Measurements from ENCODE around the gene ARRDC2. TPM values are rescaled to one million over a fixed set of nuclear protein-coding genes. Genes with fewer than 3 reads are reported as not detected.

Gene ARRDC2
- polyA plus RNA-seq, 3 donors: 13.8 to 99.8 (median 23.9) TPM

DNA sequence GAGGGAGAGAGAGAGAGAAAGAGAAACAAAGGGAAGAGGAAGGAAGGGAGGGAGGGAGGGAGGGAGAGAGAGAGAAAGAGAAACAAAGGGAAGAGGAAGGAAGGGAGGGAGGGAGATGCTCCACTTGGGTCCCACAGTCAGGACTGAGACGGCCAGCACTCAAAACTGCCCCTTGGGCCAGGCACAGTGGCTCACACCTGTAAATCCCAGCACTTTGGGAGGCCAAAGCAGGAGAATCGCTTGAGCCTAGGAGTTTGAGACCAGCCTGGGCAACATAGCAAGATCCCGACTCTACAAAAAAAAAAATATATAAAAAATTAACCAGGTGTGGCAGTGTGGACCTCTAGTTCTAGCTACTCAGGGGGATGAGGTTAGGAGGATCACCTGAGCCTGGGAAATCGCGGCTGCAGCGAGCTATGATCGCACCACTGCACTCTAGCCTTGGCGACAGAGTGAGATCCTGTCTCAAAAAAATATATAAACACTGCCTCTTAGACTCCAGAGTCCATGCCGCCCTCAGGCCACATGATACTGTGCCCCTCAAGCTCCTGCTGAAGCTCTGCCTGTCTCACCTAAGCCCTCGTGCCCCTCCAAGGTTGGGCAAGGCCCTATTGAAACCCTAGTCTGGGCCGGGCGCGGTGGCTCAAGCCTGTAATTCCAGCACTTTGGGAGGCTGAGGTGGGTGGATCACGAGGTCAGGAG, 8.4 kb downstream of the ARRDC2 start:
- H3K4me1 ChIP-seq (ENCODE audit: control insufficient read depth in 1 of 2, insufficient read depth in 2 of 2, low read length in 2 of 2): peaks cover 52 to 58% of the 10 kb centered on the region in 2 donors
- Mint-ChIP-seq H3K27ac (peak overlapping the region in 3 of 7 donors; percentile 14 to 92 (median 40)), H3K36me3 (peaks cover 41 to 44% of the 10 kb centered on the region in 2 donors), H3K4me1 (peaks cover 64% of the 10 kb centered on the region), H3K27me3 (ENCODE audit: low read depth in 3 of 3) (peaks cover 0 to 6% (median 1%) of the 10 kb centered on the region in 3 donors), H3K9me3 (peaks cover 0 to 2% (median 0%) of the 10 kb centered on the region in 7 donors), H3K4me3 (no peak overlapping the region)
- no peaks in the 10 kb centered on the region for H3K79me2 ChIP-seq (ENCODE audit: insufficient read depth, low read length)
- H3K36me3 ChIP-seq (replicated peaks in 1 of 2; ENCODE audit: control insufficient read depth in 1 of 2, insufficient read depth in 2 of 2, low read length in 2 of 2): peaks cover 35 to 44% of the 10 kb centered on the region in 2 donors
- no peak overlapping the region for H3K9ac ChIP-seq (ENCODE audit: insufficient read depth, low read length, poor library complexity, severe bottlenecking)
- no peak overlapping the region for H3K4me3 ChIP-seq (replicated peaks in 1 of 3; ENCODE audit: low read depth in 2 of 3, low read length in 3 of 3)
- H3K27me3 ChIP-seq (ENCODE audit: control insufficient read depth in 2 of 2, insufficient read depth in 2 of 2, low read length in 2 of 2): no peaks in the 10 kb centered on the region
- intact Hi-C loops (cut with micrococcal nuclease): no loop called here
- H3K9me3 ChIP-seq (replicated peaks in 1 of 2; ENCODE audit: control insufficient read depth in 1 of 2, insufficient read depth in 1 of 2, low read length in 2 of 2): no peaks in the 10 kb centered on the region
- H4K20me1 ChIP-seq (ENCODE audit: insufficient read depth, low read length): peaks cover 19% of the 10 kb centered on the region
- no peak for DNase-seq
- WGBS (ENCODE audit: insufficient coverage): 73% methylated on average over 5 of the region's 14 CpGs
- TF ChIP-seq, protein P1, sequence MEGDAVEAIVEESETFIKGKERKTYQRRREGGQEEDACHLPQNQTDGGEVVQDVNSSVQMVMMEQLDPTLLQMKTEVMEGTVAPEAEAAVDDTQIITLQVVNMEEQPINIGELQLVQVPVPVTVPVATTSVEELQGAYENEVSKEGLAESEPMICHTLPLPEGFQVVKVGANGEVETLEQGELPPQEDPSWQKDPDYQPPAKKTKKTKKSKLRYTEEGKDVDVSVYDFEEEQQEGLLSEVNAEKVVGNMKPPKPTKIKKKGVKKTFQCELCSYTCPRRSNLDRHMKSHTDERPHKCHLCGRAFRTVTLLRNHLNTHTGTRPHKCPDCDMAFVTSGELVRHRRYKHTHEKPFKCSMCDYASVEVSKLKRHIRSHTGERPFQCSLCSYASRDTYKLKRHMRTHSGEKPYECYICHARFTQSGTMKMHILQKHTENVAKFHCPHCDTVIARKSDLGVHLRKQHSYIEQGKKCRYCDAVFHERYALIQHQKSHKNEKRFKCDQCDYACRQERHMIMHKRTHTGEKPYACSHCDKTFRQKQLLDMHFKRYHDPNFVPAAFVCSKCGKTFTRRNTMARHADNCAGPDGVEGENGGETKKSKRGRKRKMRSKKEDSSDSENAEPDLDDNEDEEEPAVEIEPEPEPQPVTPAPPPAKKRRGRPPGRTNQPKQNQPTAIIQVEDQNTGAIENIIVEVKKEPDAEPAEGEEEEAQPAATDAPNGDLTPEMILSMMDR (IDR thresholded peaks at IDR 0.05): no peak
- no peak overlapping the region for H2AFZ ChIP-seq (ENCODE audit: insufficient read depth, low read depth, low read length, poor library complexity, severe bottlenecking)
- no peak overlapping the region for H3K4me2 ChIP-seq (replicated peaks; ENCODE audit: extremely low read depth, low read length, poor library complexity, severe bottlenecking)
- no peak overlapping the region for H3K27ac ChIP-seq (ENCODE audit: low read depth in 1 of 2, low read length in 2 of 2)

- H3K27me3 Mint-ChIP-seq (ENCODE audit: low read depth in 3 of 3): peaks cover 0 to 6% (median 4%) of the 10 kb centered on the region in 3 donors
- Histone ChIP-seq H3K9me3 (replicated peaks in 1 of 2; ENCODE audit: control insufficient read depth in 1 of 2, insufficient read depth in 1 of 2, low read length in 2 of 2) (peaks cover 0 to 4% of the 10 kb centered on the region in 2 donors), H4K20me1 (ENCODE audit: insufficient read depth, low read length) (peaks cover 16% of the 10 kb centered on the region), H3K4me3 (replicated peaks in 1 of 3; ENCODE audit: low read depth in 2 of 3, low read length in 3 of 3) (peak overlapping the region in 1 of 3 experiments; percentile 27), H2AFZ (ENCODE audit: insufficient read depth, low read depth, low read length, poor library complexity, severe bottlenecking) (peak overlapping the region; percentile 38), H3K27ac (ENCODE audit: low read depth in 1 of 2, low read length in 2 of 2) (peak overlapping the region; percentile 62 to 72), H3K4me1 (ENCODE audit: control insufficient read depth in 1 of 2, insufficient read depth in 2 of 2, low read length in 2 of 2) (peaks cover 63 to 70% of the 10 kb centered on the region in 2 donors), H3K79me2 (ENCODE audit: insufficient read depth, low read length) (no peaks in the 10 kb centered on the region), H3K27me3 (ENCODE audit: control insufficient read depth in 2 of 2, insufficient read depth in 2 of 2, low read length in 2 of 2) (no peaks in the 10 kb centered on the region), H3K4me2 (replicated peaks; ENCODE audit: extremely low read depth, low read length, poor library complexity, severe bottlenecking) (peak overlapping the region; percentile 5), H3K36me3 (replicated peaks in 1 of 2; ENCODE audit: control insufficient read depth in 1 of 2, insufficient read depth in 2 of 2, low read length in 2 of 2) (peaks cover 25 to 34% of the 10 kb centered on the region in 2 donors), H3K9ac (ENCODE audit: insufficient read depth, low read length, poor library complexity, severe bottlenecking) (no peak overlapping the region)
- H3K9me3 Mint-ChIP-seq: peaks cover 0 to 9% (median 4%) of the 10 kb centered on the region in 7 donors
- H3K4me3 Mint-ChIP-seq: peak overlapping the region; percentile 34 to 76
- peaks cover 74% of the 10 kb centered on the region for H3K4me1 Mint-ChIP-seq
- intact Hi-C loops (cut with micrococcal nuclease): loop anchor here in 1 of 2 donors (1.0 kb wide), 1 partner anchor 8 kb away; no protein-coding TSS in a partner anchor
- TF ChIP-seq, protein P1 (IDR thresholded peaks at IDR 0.05): no peak
- H3K27ac Mint-ChIP-seq: peak overlapping the region; percentile 63 to 92 (median 78)
- peaks cover 34 to 37% of the 10 kb centered on the region in 2 donors for H3K36me3 Mint-ChIP-seq
- WGBS (ENCODE audit: insufficient coverage): 41% methylated on average over 9 of the region's 15 CpGs
- DNase-seq: peak in 2 of 3 donors; percentile 57 to 60
These were observed 9.5 kb downstream of the ARRDC2 start for GRCh38 chr19:18017275-18018083.

Data from CD14-positive monocyte (primary cell).